GM19025 (cell line): Measurements from ENCODE around the gene CD163.
"Not testable (repeated sequence)": the region's sequence is repeated elsewhere in the genome, so short reads cannot be mapped to it uniquely, and the experiment has no call there.

ENCODE experiments used
- ATAC-seq: cut with Tn5 transposase; IDR thresholded peaks from one replicate; pipeline ENCODE4 v1.9.1; 2021; ENCODE audit warnings: mild to moderate bottlenecking, low read depth, moderate library complexity; ENCODE audit not compliant: unreplicated experiment

Gene CD163

DNA sequence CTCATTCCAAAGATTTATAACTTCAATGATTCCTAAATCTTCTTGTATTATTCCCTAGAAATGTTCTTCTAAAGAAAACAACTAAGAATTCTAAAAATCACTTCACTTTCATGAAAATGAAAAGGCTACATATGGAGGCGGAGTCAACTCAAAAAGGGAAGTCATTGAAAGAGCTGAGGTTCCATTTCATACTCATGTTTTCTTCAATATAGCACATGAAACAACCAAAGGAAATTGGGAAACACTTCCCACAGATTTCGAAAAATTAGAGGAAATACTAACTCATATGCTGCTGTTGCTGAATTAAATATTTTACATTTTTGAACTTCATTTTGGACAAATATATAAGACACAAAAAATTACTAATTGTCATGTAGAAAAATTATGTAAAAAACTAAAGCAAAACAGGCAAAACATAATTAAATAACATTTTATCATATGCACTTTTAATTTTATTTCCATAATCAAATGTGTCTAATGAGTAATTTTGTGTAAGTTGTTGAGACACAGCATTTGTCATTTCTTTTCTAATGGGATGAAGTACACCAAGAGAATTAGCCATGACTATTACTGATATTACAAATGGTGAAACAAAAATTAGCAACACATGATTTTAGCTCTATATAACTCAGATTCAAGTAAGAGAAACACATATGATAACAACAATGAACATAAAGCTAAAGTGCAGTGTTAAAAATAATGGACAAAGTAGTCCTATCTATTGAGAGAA, at the start of gene CD163:
Gene CD163, minus strand, starts transcription at position 92 of the 730 bp plus-strand sequence. Its CDS starts 87 bp downstream, at position 5.
- ATAC-seq: no peak

DNA sequence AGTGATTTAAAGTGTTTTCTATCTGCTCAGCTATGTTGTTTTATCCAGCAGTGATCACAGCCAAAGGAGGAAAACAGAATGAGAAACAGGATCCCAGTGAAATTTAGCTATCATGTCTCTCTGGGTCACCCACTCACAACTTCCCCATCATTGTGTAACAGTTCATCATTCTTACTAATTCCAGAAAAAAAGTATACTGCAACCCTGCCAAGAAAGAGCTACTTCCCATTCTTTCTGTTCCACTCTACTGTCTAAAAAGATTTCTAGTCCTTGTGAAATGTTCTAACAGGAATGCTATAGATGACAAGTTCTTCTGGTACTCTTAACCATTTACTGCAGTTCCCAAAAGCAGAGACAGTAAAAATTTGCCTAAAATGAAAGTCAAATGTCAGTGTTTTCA, 39.2 kb upstream of the CD163 start:
- ATAC-seq: no peak

DNA sequence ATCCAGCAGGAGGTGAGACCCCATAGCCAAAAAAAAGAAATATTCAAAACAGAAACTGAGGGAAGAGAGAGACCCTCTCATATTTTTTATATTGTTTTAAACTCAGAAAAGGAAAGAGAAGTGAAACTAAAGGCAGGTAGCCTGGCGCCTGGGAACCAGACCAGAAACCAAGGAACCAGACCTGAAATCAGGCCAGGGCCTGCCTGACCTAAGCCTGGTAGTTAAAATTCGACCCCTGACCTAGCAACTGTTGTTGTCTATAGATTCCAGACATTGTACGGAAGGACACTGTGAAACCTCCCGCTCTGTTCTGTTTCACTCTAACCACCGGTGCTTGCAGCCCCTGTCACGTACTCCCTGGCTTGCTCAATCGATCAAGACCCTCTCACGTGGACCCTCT, 38.5 kb upstream of the CD163 start:
- ATAC-seq: no peak

DNA sequence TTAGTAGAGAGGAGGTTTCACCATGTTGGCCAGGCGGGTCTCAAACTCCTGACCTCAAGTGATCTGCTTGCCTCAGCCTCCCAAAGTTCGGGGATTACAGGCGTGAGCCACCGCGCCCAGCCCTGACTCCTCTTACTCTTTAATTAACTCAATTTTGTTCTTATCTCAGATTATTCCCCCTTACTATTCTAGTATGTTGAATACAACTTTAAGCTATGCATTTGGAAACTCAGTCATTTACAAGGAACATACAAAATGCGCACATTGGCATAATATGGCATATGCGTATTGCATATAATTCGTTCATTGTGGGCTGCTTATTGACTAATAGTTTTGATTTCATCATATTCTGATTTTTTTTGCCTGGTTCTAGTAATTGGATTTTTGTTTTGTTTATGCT, 10.8 kb upstream of the CD163 start:
- ATAC-seq: no peak

DNA sequence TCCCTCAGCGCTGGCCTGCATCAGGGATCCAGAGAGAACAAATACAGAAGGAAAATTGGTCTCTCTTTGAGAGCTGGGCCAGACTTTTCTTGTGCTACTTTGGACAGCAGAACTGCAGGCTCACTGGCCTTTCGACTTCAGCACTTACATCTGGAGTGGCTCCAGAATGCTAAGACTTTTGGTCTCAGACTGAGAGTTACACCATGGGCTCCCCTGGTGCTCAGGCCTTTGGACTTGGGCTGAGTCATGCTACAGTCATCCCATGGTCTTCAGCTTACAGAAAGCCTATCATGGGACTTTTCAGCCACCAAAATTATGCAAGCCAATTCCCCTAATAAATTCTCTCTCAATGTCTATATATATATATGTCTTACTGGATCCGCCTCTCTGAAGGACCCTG, 9.0 kb upstream of the CD163 start:
- no peak for ATAC-seq

DNA sequence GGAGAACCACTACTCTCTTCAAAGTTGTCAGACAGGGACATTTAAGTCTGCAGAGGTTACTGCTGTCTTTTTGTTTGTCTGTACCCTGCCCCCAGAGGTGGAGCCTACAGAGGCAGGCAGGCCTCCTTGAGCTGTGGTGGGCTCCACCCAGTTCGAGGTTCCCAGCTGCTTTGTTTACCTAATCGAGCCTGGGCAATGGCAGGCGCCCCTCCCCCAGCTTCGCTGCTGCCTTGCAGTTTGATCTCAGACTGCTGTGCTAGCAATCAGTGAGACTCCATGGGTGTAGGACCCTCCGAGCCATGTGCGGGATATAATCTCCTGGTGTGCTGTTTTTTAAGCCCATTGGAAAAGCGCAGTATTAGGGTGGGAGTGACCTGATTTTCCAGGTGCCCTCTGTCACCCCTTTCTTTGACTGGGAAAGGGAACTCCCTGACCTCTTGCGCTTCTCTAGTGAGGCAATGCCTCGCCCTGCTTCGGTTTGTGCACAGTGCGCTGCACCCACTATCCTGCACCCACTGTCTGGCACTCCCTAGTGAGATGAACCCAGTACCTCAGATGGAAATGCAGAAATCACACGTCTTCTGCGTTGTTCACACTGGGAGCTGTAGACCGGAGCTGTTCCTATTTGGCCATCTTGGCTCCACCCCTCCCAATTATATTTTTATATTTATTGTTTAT, 6.4 kb upstream of the CD163 start:
- not testable (repeated sequence) for ATAC-seq

DNA sequence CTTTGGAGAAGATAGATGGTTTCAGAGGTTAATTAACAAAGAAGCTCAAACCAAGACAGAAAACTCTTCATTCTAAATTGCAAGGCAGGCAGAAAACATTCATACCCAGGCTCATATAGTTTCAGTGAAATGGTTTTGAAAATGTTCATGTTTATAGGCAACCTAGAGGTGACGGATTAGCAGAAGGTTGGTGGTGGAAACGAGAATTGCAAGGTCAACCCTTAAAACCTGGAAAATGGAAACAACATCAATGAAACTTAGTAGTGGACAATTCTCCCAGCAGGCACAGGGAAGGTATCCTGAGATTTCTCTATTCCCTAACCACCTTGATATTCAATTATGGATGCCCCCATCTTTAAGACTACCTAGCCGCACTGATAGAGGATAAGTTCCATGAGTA, 965 bp downstream of the CD163 start:
- no peak for ATAC-seq

DNA sequence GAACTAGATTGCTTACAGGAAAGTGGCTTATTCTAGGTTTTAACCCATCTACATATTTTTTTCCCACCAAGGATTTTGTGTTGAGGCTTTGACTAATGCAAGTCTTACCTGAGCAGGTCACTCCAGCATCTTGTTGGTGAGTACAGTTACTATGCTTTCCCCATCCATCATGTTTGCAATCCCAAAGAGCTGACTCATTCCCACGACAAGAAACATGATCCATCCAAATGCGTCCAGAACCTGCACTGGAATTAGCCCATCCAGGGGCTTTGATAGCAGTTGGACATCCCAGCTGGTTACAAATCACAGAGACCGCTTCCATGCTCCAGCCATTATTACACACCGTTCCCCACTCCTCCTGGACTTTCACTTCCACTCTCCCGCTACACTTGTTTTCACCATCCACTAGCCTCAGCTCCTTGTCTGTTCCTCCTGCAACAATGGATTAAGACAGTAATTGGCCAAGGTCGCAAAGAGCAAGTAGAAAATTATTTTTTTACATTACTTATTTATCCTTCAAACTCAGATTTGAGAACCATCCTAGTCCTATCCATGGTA, 2.5 kb downstream of the CD163 start:
- ATAC-seq: no peak

DNA sequence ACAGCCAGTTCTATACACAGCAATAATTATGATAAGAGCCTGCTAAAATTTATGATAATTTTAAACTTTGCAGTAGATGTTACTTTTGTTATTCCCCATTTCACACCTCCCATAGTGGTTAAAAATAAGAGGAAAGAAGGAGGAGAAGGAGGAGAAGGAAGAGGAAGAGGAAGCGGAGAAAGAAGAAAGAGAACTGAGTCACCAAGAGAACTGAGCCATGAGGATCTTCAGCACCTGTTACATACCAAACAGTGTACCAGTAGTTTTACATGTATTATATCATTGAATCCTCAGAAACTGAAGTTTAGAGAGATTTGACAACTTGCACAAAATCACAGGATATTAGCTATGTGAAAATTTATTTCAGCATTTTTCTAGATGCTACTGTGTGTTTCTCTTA, 3.9 kb downstream of the CD163 start:
- ATAC-seq: no peak

DNA sequence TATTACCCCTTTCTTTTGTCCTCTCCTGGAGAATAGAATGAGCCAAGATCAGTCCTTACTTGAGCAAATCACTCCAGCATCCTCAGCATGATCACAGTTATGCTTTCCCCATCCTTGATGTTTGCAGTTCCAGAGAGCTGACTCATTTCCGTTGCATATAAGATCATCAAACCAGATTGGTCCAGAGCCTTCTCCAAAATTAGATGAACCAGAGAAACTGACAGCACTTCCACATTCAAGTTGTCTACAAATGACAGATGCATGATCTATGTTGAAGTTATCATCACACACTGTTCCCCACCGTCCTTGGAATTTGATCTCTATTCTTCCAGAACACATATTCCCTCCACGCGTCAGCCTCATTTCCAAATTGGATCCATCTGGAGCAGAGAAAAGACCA, 4.8 kb downstream of the CD163 start:
- no peak for ATAC-seq

DNA sequence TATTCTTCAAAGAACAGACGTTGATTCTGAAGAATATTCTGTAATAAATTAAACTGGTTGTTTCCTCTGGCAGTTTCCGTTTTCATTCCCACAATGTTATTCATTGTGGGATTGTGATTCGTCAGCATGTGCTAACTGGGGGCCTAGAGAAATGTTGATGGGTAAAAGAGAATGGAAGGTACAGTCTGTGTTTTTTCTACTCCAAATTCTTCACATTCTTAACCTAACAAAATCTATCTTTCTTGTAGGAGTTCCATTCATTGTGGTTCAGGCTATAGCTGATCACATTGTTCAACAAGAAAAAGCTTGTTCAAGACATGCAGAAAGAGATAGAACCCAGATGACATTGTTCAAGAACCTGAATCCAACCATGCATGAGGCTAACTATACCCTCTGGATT, 5.9 kb downstream of the CD163 start:
- ATAC-seq: no peak

DNA sequence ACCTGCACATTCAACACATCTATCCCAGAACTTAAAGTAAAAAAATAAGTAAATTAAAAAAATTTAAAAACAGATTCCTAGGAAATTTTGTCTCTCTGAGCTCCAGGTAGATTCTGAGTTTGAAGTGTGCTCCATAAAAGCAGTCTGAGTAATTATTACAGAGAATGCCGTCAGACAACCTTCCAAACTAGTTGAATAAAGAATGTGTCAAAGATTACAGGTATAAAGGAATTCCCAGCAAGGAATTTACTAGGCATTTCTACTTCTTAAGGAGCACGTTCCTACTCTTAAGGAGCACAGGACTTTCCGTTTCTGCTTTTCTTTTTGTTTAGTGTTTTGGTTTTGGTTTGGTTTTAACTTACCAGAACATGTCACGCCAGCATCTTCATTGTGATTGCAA, 7.1 kb downstream of the CD163 start:
- ATAC-seq: no peak

DNA sequence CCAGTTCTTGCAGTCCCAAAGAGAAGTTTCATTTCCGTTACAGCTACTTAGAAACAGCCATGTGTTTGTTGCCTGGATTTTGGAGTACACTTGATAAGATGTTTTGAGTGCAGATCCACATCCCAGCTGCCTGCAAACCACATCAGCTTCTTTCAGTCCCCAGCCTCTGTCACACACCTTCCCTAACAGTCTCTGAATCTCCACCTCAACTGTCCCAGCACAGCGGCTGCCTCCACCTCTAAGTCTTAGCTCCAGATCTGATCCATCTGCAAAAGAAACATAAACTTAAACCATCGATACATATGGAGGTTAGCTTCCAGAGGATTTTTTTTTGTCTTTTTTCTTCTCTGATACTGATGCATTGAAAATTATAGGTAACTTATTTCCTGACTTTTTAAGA, 8.4 kb downstream of the CD163 start:
- ATAC-seq: no peak

DNA sequence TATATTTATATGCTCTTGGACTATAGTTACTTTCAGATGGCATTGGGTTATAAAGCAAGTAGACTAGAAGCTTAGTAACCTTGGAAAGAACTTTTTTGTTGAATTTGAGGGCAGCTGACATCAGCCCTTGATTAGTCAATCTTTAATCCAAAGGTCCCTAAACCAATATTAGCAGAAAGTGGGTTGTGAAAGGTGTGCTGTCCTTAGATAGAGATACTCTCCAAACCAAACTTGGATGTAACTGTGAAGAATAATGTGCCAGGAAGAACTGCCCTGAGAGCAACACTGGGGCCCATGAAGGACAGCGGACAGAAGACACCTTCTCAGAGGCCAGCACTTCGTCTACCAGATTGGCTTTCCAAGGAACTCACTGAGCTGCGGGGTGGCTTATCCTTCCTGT, 10.6 kb downstream of the CD163 start:
- ATAC-seq: no peak

DNA sequence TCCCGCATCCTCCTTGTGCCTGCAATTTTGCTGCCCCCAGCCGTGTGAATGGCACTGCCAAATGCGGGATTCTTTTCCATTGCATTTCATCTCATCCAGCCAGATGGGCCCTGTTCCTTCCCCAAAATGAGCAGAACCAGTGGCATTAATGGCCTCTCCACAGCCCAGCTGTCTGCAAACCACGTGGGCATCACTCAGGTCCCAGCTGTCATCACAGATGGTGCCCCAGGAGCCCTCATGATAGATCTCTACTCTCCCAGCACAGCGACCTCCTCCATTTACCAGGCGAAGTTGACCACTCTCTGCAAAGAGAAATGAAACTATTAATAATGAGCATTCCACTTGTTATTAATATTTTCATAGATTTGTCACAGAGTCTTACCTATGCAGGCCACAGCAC, 17.1 kb downstream of the CD163 start:
- ATAC-seq: no peak

DNA sequence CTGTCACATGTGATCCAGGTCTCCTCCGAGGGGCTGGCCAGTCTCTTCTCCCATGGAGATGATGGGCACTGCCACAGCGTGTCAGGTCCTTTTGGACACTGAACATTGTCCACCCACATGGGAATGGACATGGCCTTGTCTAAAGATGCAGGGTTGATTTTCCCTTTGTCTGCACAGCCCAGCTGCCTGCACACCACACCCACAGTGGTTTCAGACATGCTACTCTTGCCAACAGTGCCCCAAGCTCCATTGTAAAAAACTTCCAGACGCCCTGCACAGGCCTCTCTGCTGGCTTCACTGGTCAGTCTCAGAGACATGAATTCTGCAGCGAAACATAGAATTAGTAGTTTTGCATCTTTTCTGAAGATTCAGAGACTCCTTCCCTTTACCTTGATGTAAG, 18.5 kb downstream of the CD163 start:
- no peak for ATAC-seq

DNA sequence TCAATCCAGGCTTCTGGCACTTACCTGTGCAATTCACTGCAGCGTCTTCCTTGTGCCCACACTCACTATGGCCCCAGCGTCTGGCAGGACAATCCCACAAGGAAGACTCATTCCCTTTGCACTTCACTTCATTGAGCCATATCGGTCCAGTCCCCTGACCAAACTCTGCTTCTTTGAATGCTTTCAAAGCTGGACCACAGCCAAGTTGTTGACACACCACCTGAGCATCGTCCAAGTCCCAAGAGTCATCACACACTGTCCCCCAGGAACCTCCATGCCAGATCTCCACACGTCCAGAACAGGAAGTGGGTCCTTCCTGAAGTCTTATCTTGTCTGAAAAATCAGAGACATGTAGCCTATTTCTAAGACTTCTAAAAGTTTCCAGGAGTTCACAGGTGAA, 20.2 kb downstream of the CD163 start:
- no peak for ATAC-seq

DNA sequence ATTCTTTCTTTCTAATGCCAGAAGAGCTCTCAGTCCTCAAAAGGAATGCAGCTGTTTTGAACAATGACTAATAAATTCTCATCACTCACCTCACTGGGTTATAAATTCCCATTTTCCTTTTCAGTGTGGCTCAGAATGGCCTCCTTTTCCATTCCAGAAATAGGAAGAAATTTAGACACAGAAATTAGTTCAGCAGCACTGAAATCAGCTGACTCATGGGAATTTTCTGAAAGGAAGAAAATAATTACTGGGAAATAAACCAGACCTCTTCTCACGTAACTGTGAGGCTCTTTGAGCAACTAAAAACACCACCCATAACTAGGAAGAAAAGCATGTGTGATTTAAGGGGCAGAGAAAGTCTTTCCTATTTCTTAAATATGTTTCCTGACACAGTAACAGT, 23.8 kb downstream of the CD163 start:
- no peak for ATAC-seq

DNA sequence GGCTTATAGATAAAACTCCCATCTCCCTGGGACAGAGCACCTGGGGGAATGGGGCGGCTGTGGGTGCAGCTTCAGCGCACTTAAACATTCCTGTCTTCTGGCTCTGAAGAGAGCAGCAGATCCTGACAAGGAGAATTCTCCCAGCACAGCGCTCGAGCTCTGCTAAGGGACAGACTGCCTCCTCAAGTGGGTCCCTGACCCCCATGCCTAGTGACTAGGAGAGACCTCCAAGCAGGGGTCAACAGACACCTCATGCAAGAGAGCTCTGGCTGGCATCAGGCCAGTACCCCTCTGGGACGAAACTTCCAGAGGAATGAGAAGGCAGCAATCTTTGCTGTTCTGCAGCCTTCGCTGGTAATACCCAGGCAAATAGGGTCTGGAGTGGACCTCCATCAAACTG, 31.5 kb downstream of the CD163 start:
- no peak for ATAC-seq

DNA sequence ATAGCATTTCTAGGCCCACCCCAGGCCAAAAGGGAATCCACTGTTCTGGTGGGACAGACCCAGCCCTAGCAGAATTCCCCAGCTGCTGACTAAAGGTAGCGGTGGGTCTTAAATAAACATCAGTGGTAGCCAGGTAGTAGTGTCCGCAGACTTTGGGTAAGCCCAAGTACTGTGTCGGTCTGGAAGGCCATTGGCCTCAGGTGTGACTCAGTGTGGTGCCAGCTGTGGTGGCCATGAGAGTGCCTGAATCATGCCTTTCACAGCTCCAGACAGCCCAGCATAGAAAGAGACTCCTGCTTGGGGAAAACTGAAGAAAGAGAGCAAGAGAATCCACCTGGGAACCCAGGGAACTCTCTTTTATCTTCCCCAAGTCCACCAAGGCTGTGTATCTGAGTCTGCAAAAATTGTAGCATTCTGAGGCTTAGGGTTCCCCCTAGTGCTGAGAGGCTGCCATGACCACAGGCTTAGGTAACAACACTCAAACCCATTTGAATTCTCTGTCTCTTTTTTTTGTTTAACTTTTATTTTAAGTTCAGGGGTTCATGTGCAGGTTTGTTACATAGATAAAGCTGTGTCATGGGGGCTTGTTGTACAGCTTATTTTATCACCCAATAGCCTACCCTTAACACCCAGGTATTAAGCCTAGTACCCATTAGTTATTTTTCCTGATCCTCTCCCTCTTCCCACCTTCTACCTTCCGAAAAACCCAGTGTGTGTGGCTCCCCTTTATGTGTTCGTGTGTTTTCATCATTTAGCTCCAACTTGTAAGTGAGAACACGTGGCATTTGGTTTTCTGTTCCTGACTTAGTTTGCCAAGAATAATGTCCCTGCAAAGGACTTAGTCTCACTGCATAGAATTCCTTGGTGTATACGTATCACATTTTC, 43.0 kb downstream of the CD163 start:
- ATAC-seq: no peak

DNA sequence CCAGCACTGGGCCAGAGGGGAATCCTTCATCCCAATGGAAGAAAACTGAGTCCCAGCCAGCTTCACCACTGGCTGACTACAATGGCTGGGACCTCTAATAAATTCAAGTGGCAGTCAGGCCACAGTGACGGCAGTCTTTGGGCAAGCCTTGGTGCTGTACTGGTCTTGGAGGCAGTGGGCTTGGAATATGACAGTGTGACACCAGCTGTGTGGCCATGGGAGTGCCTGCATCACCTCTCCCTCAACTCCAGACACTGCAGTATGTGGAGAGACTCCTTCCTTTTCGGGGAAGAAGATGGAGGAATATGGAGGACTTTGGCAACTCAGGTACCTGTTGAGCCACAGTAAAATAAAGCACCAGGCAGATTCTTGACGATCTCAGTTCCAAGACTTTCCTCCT, 43.6 kb downstream of the CD163 start:
- no peak for ATAC-seq
